Loucy (cell line): ENCODE measurements around the gene PRRX2.

Experiments used
- H2AFZ ChIP-seq: fragments of 200-600 bp; sonication (generic); 2 replicates; pipeline ENCODE4 v1.6.0; 2016; ENCODE audit warnings: antibody characterized with exemption, mild to moderate bottlenecking, low read length, moderate library complexity
- H3F3A ChIP-seq: fragments of 200-600 bp; 2 replicates; pipeline ENCODE4 v1.6.0; 2016; ENCODE audit warnings: antibody characterized with exemption, low read depth, mild to moderate bottlenecking
- H3K27me3 ChIP-seq: fragments of 200-600 bp; sonication (generic); 2 replicates; pipeline ENCODE4 v1.6.1; 2014; ENCODE audit warnings: low read length, mild to moderate bottlenecking; ENCODE audit not compliant: insufficient read depth, poor library complexity, severe bottlenecking
- H3K36me3 ChIP-seq: fragments of 200-600 bp; sonication (generic); 2 replicates; pipeline ENCODE4 v1.6.1; 2016; ENCODE audit warnings: low read length; ENCODE audit not compliant: insufficient read depth
- H3K4me1 ChIP-seq: fragments of 200-600 bp; sonication (generic); 2 replicates; pipeline ENCODE4 v1.5.1; 2014; ENCODE audit warnings: low read length, mild to moderate bottlenecking; ENCODE audit not compliant: insufficient read depth, poor library complexity, severe bottlenecking
- H3K4me2 ChIP-seq: fragments of 200-600 bp; sonication (generic); 2 replicates; pipeline ENCODE4 v1.6.0; 2014; ENCODE audit warnings: antibody characterized with exemption, low read length, low read depth, mild to moderate bottlenecking; ENCODE audit not compliant: poor library complexity, severe bottlenecking
- H3K4me3 ChIP-seq: fragments of 200-600 bp; sonication (generic); 2 replicates; pipeline ENCODE4 v1.5.1; 2014; ENCODE audit warnings: low read length, mild to moderate bottlenecking, mixed read lengths; ENCODE audit not compliant: poor library complexity, severe bottlenecking
- H3K79me2 ChIP-seq: fragments of 200-600 bp; sonication (generic); 2 replicates; pipeline ENCODE4 v1.6.1; 2014; ENCODE audit warnings: low read length; ENCODE audit not compliant: insufficient read depth
- H3K9ac ChIP-seq: fragments of 200-600 bp; sonication (generic); 2 replicates; pipeline ENCODE4 v1.6.0; 2014; ENCODE audit warnings: mild to moderate bottlenecking, low read depth, low read length, moderate library complexity; ENCODE audit not compliant: poor library complexity, severe bottlenecking
- H3K9me2 ChIP-seq: fragments of 200-600 bp; sonication (generic); replicated peaks from 2 replicates; pipeline ENCODE4 v1.6.1; 2016; ENCODE audit warnings: low read depth, low read length, mixed read lengths
- H3K9me3 ChIP-seq: fragments of 200-600 bp; sonication (generic); 2 replicates; pipeline ENCODE4 v1.6.1; 2014; ENCODE audit warnings: mild to moderate bottlenecking, antibody characterized with exemption, low read length, low read depth; ENCODE audit not compliant: insufficient read depth
- H4K20me1 ChIP-seq: fragments of 200-600 bp; sonication (generic); 2 replicates; pipeline ENCODE4 v1.6.0; 2014; ENCODE audit warnings: antibody characterized with exemption, low read length, mild to moderate bottlenecking; ENCODE audit not compliant: insufficient read depth, poor library complexity, severe bottlenecking
- EZH2phosphoT487 ChIP-seq: fragments of 200-600 bp; IDR thresholded peaks from 2 replicates; pipeline ENCODE4 v1.6.1; 2018; ENCODE audit warnings: antibody characterized with exemption, mild to moderate bottlenecking, moderate library complexity, borderline replicate concordance
- TF ChIP-seq, protein P1 (sequence below): fragments of 200-600 bp; sonication (generic); conservative IDR thresholded peaks from 2 replicates; pipeline ENCODE4 v1.5.1; 2014; ENCODE audit warnings: mild to moderate bottlenecking, antibody characterized with exemption, low read length

Gene PRRX2

DNA sequence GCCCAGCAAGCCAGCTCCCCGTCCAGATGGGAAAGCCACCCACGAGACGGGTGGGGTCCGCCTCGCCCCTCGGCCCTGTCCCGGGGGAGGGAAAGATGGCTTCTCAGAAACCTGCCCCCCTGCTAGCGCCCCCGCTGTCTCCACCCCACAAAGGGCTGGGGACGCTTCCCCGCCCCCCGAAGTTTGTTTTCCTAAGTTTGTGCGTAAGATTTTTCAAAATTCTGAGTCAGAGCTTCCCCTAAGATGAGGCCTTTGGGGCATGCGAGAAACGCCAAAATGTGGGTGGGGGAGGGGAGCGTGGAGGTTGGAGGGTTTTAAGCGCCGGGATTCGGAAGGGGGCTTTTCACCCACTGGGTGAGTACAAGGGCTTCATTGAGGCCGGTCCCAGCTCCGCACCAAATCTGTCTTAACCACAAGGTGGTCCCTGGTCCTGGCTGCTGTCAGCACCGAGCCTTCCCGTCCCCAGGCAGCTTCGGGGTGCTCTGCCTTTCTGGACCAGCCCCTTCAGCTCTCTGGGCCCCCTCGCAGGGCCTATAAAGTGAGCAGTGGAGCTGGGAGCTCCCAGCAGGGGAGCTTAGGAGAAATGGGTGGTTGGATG, 32.3 kb downstream of the PRRX2 start:
- Histone ChIP-seq H3F3A (no peaks in the 10 kb centered on the region), H2AFZ (no peak overlapping the region), H4K20me1 (no peaks in the 10 kb centered on the region), H3K9me3 (no peaks in the 10 kb centered on the region), H3K9ac (no peak overlapping the region), H3K79me2 (no peaks in the 10 kb centered on the region), H3K4me2 (no peak overlapping the region), H3K36me3 (no peaks in the 10 kb centered on the region), H3K9me2 (no peaks in the 10 kb centered on the region), H3K4me1 (no peaks in the 10 kb centered on the region), H3K27me3 (no peaks in the 10 kb centered on the region), H3K4me3 (no peak overlapping the region)
- TF ChIP-seq EZH2phosphoT487, result no peak
- TF ChIP-seq, protein P1, sequence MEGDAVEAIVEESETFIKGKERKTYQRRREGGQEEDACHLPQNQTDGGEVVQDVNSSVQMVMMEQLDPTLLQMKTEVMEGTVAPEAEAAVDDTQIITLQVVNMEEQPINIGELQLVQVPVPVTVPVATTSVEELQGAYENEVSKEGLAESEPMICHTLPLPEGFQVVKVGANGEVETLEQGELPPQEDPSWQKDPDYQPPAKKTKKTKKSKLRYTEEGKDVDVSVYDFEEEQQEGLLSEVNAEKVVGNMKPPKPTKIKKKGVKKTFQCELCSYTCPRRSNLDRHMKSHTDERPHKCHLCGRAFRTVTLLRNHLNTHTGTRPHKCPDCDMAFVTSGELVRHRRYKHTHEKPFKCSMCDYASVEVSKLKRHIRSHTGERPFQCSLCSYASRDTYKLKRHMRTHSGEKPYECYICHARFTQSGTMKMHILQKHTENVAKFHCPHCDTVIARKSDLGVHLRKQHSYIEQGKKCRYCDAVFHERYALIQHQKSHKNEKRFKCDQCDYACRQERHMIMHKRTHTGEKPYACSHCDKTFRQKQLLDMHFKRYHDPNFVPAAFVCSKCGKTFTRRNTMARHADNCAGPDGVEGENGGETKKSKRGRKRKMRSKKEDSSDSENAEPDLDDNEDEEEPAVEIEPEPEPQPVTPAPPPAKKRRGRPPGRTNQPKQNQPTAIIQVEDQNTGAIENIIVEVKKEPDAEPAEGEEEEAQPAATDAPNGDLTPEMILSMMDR, result no peak

DNA sequence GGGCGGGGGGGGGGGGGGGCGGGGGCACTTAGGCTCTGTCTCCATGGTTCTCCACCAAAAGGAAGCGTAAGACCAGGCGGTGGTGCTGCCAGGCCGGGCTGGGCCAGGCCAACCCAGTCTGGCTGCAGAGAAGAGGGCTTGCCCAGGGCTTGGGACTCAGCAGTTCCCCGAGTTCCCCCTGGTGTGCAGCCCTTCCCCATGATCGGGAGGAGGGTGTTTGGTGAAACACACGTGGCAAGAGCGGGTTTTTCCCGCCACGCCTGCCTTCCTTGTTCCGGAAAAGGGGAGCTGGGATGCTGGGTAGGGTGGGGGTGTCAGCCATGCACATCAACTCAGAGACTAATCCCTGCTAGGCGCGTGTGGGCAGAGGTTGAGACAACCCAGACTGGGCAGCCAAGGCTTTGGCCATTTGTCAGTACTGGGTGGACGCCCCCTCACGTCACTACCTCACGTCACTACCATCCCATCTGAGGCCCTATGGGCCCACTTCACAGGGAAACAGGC, 32.9 kb downstream of the PRRX2 start:
- no peak overlapping the region for H2AFZ ChIP-seq
- H3K36me3 ChIP-seq, result no peaks in the 10 kb centered on the region
- no peak overlapping the region for H3K4me2 ChIP-seq
- no peaks in the 10 kb centered on the region for H3K27me3 ChIP-seq
- no peak overlapping the region for H3K9ac ChIP-seq
- TF ChIP-seq, protein P1, result no peak
- no peak for TF ChIP-seq EZH2phosphoT487
- no peaks in the 10 kb centered on the region for H4K20me1 ChIP-seq
- no peaks in the 10 kb centered on the region for H3K9me2 ChIP-seq
- no peaks in the 10 kb centered on the region for H3K4me1 ChIP-seq
- no peak overlapping the region for H3K4me3 ChIP-seq
- H3F3A ChIP-seq, result no peaks in the 10 kb centered on the region
- no peaks in the 10 kb centered on the region for H3K9me3 ChIP-seq
- H3K79me2 ChIP-seq, result no peaks in the 10 kb centered on the region

DNA sequence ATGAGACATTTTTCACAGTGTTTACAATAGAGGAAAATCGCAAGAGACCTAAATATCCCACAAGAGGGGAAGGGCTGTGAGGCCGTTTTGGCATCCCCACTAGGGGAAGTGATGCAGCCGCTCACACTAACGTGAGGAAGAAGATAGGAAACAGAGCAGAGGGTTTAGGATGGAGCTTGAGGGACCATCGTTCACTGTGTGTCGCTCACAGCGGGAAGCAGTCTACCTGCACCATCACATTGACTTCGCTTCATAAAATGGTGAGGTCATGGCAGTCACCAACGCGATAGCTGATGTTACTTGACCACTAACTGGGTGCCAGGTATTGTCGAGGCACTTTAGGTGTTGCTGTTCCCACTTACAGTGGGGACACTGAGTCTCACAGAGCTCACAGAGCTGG, 35.6 kb downstream of the PRRX2 start:
- Histone ChIP-seq H2AFZ (no peak overlapping the region), H3K36me3 (no peaks in the 10 kb centered on the region), H3K9me2 (no peaks in the 10 kb centered on the region), H3K79me2 (no peaks in the 10 kb centered on the region), H3K9ac (no peak overlapping the region), H3K27me3 (no peaks in the 10 kb centered on the region), H3K4me1 (no peaks in the 10 kb centered on the region), H4K20me1 (no peaks in the 10 kb centered on the region), H3K9me3 (no peaks in the 10 kb centered on the region), H3K4me3 (no peak overlapping the region), H3K4me2 (no peak overlapping the region), H3F3A (no peaks in the 10 kb centered on the region)
- TF ChIP-seq EZH2phosphoT487, result no peak
- TF ChIP-seq, protein P1, result no peak
